CD14-positive monocyte (primary cell): ENCODE results near the gene CD81. TPM values are rescaled to one million over a fixed set of nuclear protein-coding genes. Genes with fewer than 3 reads are reported as not detected.
A peak's percentile ranks its signal among the peaks of the same experiment; 100 is the strongest.

ENCODE experiments used
- DNase-seq, 3 donors: peaks; one replicate each; pipeline ENCODE4 v3.0.0-alpha.2; 2011 to 2022
- H2AFZ ChIP-seq: 2 replicates; pipeline ENCODE4 v1.6.0; 2012; ENCODE audit warnings: mild to moderate bottlenecking, low read depth, low read length, inconsistent platforms; ENCODE audit not compliant: insufficient read depth, poor library complexity, severe bottlenecking
- H3K27ac ChIP-seq, 2 donors: 1 replicate in 1 of 2; 2 replicates in 1 of 2; pipeline ENCODE4 v1.5.1; 2012 to 2013; ENCODE audit warnings: low read length in 2 of 2, control low read depth in 1 of 2, inconsistent platforms in 1 of 2, low read depth in 1 of 2, mild to moderate bottlenecking in 1 of 2
- H3K27me3 ChIP-seq, 2 donors: one replicate each; pipeline versions ENCODE4 v1.6.0 to v1.6.1; 2011 to 2013; ENCODE audit warnings: low read length in 2 of 2; ENCODE audit not compliant: control insufficient read depth in 2 of 2, insufficient read depth in 2 of 2
- H3K36me3 ChIP-seq, 2 donors: replicated peaks in 1 of 2; 1 replicate in 1 of 2; 2 replicates in 1 of 2; pipeline versions ENCODE4 v1.5.1 to v1.6.1; 2012 to 2013; ENCODE audit warnings: low read length in 2 of 2, control low read depth in 1 of 2, inconsistent platforms in 1 of 2, mild to moderate bottlenecking in 1 of 2; ENCODE audit not compliant: insufficient read depth in 2 of 2, control insufficient read depth in 1 of 2
- H3K4me1 ChIP-seq, 2 donors: 1 replicate in 1 of 2; 2 replicates in 1 of 2; pipeline versions ENCODE4 v1.5.1 to v1.6.1; 2012 to 2013; ENCODE audit warnings: low read length in 2 of 2, control low read depth in 1 of 2, inconsistent platforms in 1 of 2, mild to moderate bottlenecking in 1 of 2, moderate library complexity in 1 of 2; ENCODE audit not compliant: insufficient read depth in 2 of 2, control insufficient read depth in 1 of 2
- H3K4me2 ChIP-seq: replicated peaks from 2 replicates; pipeline ENCODE3; 2012; ENCODE audit warnings: low read length, moderate library complexity, mild to moderate bottlenecking; ENCODE audit not compliant: poor library complexity, severe bottlenecking; ENCODE audit errors: extremely low read depth
- H3K4me3 ChIP-seq, 3 experiments: fragments of 200-600 bp in 1 of 3; sonication (generic) in 1 of 3; replicated peaks in 1 of 3; 1 replicate in 2 of 3; 2 replicates in 1 of 3; pipeline ENCODE4 v1.5.1; 2011 to 2013; ENCODE audit warnings: low read length in 3 of 3, mild to moderate bottlenecking in 3 of 3, control low read depth in 2 of 3, low read depth in 2 of 3, inconsistent platforms in 1 of 3, moderate library complexity in 1 of 3
- H3K79me2 ChIP-seq: 2 replicates; pipeline ENCODE4 v1.6.0; 2012; ENCODE audit warnings: mild to moderate bottlenecking, control low read depth, inconsistent platforms, low read length, moderate library complexity; ENCODE audit not compliant: insufficient read depth
- H3K9ac ChIP-seq: 2 replicates; pipeline ENCODE4 v1.6.0; 2017; ENCODE audit warnings: low read length, mild to moderate bottlenecking; ENCODE audit not compliant: insufficient read depth, poor library complexity, severe bottlenecking
- H3K9me3 ChIP-seq, 2 donors: replicated peaks in 1 of 2; 1 replicate in 1 of 2; 2 replicates in 1 of 2; pipeline versions ENCODE4 v1.5.1 to v1.6.1; 2012 to 2013; ENCODE audit warnings: low read length in 2 of 2, control low read depth in 1 of 2; ENCODE audit not compliant: control insufficient read depth in 1 of 2, insufficient read depth in 1 of 2
- H4K20me1 ChIP-seq: 2 replicates; pipeline ENCODE4 v1.6.0; 2012; ENCODE audit warnings: mild to moderate bottlenecking, low read length, control low read depth, moderate library complexity; ENCODE audit not compliant: insufficient read depth
- H3K27ac Mint-ChIP-seq, 7 donors: one replicate each; pipeline ENCODE4 v1.8.0; 2020; ENCODE audit warnings: mild to moderate bottlenecking in 7 of 7, mixed read lengths in 7 of 7, moderate library complexity in 6 of 7, inconsistent platforms in 2 of 7
- H3K27me3 Mint-ChIP-seq, 3 donors: one replicate each; pipeline ENCODE4 v1.8.0; 2021 to 2022; ENCODE audit warnings: low read depth in 3 of 3, mild to moderate bottlenecking in 3 of 3, mixed read lengths in 3 of 3, moderate library complexity in 3 of 3, inconsistent platforms in 1 of 3
- H3K36me3 Mint-ChIP-seq, 2 donors: one replicate each; pipeline ENCODE4 v1.8.0; 2020; ENCODE audit warnings: mixed read lengths in 2 of 2, inconsistent platforms in 1 of 2, mild to moderate bottlenecking in 1 of 2
- H3K4me1 Mint-ChIP-seq: one replicate; pipeline ENCODE4 v1.8.0; 2020; ENCODE audit warnings: mild to moderate bottlenecking, mixed read lengths
- H3K4me3 Mint-ChIP-seq, 2 donors: one replicate each; pipeline ENCODE4 v1.8.0; 2020; ENCODE audit warnings: mild to moderate bottlenecking in 2 of 2, mixed read lengths in 2 of 2, moderate library complexity in 1 of 2
- H3K9me3 Mint-ChIP-seq, 7 donors: one replicate each; pipeline ENCODE4 v1.8.0; 2020 to 2022; ENCODE audit warnings: mixed read lengths in 7 of 7, mild to moderate bottlenecking in 6 of 7, moderate library complexity in 6 of 7, inconsistent platforms in 2 of 7
- CTCF ChIP-seq: fragments of 200-600 bp; IDR thresholded peaks from one replicate; pipeline ENCODE4 v1.8.0; 2022; ENCODE audit warnings: antibody characterized with exemption, mild to moderate bottlenecking
- WGBS: methylation state at CpG from one replicate; pipeline ENCODE4 v1.1.5; 2013; ENCODE audit warnings: missing lambda C conversion rate; ENCODE audit not compliant: insufficient coverage; 5-methylcytosine and 5-hydroxymethylcytosine counted together
- intact Hi-C, 2 donors: fragments of 100-400 bp; cut with micrococcal nuclease; formaldehyde crosslinking; loops; one replicate each; pipeline versions ENCODE4 v1.15.0 to v1.15.1; 2023
- polyA plus RNA-seq, 3 donors: library from polyadenylated mRNA; depleted of rRNA in 1 of 3; unstranded in 2 of 3; stranded (reverse) in 1 of 3; fragments of 300-500 nt in 2 of 3; fragments of >200 nt in 1 of 3; fragmentation: Illumina TruSeq in 2 of 3; gene quantifications; 1 replicate in 2 of 3; 2 replicates in 1 of 3; pipeline ENCODE4 v1.2.3, GENCODE V29; 2012 to 2021

The CD81 gene
- polyA plus RNA-seq, 3 donors: 3.2 to 74.9 (median 12.3) TPM

- H3K79me2 ChIP-seq: peaks cover 32% of the 10 kb centered on the region
These were observed 21.7 kb downstream of the CD81 start for GRCh38 chr11:2398664-2399355.

More at GRCh38 chr11:2398664-2399355, 21.7 kb downstream of the CD81 start:
- H3K4me3 ChIP-seq: peak overlapping the region in 1 of 3 experiments; percentile 79
- Mint-ChIP-seq H3K27me3 (peaks cover 0 to 2% (median 0%) of the 10 kb centered on the region in 3 donors), H3K4me1 (peaks cover 18% of the 10 kb centered on the region), H3K36me3 (peaks cover 13 to 27% of the 10 kb centered on the region in 2 donors), H3K9me3 (no peaks in the 10 kb centered on the region), H3K27ac (peak overlapping the region; percentile 89 to 94 (median 92)), H3K4me3 (peak overlapping the region; percentile 84 to 88)
- no peaks in the 10 kb centered on the region for H3K27me3 ChIP-seq
- TF ChIP-seq CTCF: no peak
- H2AFZ ChIP-seq: peak overlapping the region; percentile 78
- H3K9me3 ChIP-seq: no peaks in the 10 kb centered on the region
- H3K4me1 ChIP-seq: peaks cover 21 to 26% of the 10 kb centered on the region in 2 donors
- H3K36me3 ChIP-seq: peaks cover 20% of the 10 kb centered on the region in 2 donors
- intact Hi-C loops: no loop called here
- no peak for DNase-seq
- peaks cover 11% of the 10 kb centered on the region for H4K20me1 ChIP-seq
- peak overlapping the region; percentile 88 for H3K9ac ChIP-seq
- H3K4me2 ChIP-seq: peak overlapping the region; percentile 85
- H3K27ac ChIP-seq: peak overlapping the region; percentile 94 to 95
- WGBS: no CpG with 5 or more reads among the region's 7 CpGs
